ENCODE measurements around the gene SMAP2.

GRCh38 chr1:40360631-40361030, 12.9 kb upstream of the SMAP2 start:
- TF ChIP-seq CTCF (IDR thresholded peaks at IDR 0.05; ENCODE audit: low read depth, low read length): no peak
- no peak for TF ChIP-seq POLR2A (IDR thresholded peaks at IDR 0.05; ENCODE audit: extremely low read depth, insufficient read length)
